GM21737 (cell line): ENCODE data around the gene CADM2.
"Not testable (repeated sequence)": the region's sequence is repeated elsewhere in the genome, so short reads cannot be mapped to it uniquely, and the experiment has no call there.

Source experiments
- ATAC-seq: cut with Tn5 transposase; IDR thresholded peaks from one replicate; pipeline ENCODE4 v1.9.1; 2021; ENCODE audit warnings: mild to moderate bottlenecking, moderate library complexity; ENCODE audit not compliant: unreplicated experiment

CADM2 gene

DNA sequence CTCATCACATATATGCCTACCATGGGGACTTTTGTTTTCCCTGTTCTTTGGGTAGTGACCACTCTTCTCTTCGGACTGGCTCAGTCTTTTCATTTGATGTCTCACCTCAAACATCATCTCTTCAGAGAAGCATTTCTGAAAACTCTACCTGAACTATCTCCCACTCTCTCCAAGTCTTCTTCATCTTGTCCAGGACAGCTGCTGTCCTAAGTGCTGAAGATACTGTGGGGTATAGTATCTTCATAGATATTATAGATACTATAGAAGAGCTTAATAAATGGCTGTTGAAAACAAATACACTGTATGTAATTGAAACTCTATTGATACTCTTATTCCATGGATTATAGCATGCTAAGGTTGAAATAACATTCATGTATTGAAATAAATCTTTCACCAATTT lies 672.3 kb downstream of the CADM2 start:
- no peak for ATAC-seq

DNA sequence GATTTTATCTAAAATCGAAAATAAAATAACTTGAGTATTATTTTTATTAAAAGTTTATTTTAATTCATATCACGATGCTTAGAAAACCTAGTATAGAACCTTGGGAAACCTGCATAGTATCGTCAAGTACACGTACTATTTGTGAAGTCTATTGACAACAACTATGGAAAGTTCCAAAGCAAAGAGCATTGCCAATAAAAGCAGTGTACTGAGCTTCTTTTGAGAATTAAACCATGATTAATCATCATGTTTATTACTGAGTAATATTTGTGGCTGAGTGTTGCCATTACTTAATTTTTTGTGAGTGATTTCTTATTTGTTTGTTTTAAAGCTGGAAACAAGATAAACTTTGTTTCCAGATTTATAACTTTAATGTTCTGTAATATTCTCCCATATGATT lies 674.1 kb downstream of the CADM2 start:
- ATAC-seq, result no peak

DNA sequence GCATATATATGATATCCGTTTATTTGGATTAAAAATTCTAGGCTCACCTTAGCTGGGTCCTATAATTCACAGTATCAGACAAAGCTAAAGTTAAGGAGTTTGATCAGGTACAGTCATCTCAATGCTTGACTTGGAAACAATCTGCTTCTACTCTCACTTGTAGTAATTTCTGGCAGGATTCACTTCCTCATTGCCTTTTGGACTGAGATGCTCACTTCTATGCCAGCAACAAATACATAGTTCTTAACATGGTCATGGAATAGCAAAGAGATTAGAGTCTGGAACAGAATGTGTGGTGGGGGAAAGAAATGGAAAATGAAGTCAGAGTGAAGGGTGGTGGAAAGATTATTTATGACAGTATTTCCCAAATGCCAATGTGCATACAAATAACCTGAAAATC lies 693.6 kb downstream of the CADM2 start:
- no peak for ATAC-seq

DNA sequence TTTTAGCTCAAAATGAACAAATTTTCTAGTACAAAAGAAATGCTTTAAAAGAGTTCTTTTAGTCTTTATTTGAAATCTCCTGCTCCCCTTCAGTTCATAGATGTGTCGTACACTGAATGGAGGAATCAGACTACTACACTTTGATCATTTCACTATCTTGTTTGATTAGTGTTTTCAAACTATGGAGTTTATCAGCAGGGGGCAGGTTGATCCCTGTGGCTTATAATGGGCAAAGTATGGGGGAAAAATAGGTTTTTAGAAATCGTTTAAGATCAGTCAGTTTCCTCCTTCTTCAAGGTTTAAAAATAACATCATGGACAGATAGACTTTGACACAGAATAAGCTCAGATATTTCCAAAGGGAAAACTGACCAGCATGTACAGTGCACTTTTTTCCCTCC lies 701.7 kb downstream of the CADM2 start:
- ATAC-seq, result no peak

DNA sequence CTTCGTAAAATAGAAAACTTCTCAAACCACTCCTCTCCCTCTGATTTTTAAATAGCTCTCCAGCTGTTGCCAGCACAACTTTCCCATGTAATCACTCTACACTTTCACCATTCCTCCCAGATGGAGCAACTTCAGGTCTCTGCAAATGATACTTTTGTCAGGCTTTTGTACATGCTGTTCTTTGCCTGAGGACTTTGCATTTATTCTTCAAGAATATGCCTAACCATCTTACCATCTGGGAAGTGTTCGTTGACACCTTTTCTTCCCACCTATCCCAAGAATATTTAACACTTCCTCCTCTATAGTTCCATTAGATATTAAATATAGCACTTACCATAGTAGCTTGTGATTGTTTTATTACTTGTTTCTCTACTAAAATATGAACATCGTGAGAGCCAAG lies 703.7 kb downstream of the CADM2 start:
- no peak for ATAC-seq

DNA sequence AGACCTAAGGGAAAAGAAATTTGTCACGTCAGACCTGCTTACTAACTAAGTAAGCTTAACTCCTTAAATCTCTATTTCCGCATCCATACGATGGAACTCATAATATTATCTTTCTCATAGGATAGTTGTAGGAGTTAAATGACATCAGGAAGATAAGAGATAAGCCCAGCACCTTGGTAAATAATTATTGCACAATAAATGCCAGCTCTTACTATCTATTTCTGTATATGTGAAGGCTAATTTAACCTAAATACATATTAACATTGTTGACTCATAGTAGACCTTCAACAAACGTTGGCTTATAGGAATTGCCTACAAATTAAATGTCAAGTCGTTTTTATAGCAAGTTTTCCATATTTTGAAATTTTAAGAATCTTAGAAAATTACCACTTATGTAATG lies 709.0 kb downstream of the CADM2 start:
- no peak for ATAC-seq

DNA sequence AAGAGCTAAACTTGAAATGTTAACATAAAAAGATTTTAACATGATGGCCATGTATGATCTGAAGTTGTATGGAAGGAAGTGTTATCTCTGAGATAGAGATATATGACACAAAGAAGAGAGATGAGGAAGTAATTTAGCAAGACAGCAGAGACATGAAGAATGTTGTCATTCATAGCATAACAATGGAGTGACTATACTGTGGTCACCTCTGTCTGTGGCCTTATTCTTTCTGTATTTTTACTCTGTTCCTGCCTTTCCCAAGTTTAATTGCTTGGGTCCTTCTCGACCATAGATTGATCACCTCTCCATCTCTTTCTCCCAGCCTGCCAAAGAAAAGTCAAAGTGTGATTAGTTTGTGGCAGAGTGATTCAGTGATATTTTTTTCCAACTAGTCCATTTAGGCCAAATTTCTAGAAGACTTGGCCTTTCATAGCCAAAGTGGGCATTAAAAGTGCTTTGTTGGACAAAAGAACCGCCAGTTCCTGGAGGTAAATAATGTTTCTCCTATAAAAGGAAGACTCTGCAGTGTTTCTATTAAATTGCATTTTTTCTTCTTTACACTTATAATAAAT lies 711.9 kb downstream of the CADM2 start:
- no peak for ATAC-seq

DNA sequence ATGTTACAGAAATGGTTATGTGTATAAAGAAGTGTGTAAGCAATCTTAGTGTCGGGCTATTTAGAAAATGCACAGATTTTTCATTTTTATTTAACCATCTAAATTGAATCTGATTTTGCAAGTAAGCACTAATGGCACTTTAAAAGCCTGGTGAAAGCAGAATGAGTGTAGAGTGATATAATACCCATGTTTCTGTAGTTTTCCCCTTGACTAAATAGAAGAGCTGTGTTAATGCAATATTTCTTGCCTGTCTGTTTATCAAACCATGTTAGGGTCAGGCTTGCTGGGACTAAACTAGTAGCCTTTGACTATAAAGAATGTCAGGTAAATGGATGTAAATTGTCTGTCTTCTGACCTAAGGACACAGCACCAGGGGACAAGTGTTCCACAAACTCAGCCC lies 714.0 kb downstream of the CADM2 start:
- ATAC-seq, result no peak

DNA sequence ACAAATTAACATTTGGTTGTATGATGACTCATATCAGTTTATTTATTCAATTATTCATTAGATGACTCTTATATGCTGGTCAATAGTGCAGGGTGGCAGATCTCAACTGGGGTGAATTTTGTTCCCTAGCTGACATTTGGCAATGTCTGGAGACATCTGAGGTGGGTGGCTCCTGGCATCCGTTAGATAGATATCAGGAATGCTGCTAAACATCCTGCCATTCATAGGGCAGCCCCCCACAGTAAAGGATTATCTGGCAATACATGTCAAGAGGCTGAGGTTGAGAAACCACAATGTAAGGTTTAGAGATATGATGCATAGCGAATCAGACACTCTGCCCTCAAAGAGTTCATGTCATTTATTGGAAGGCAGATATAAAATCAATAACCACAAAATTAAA lies 719.9 kb downstream of the CADM2 start:
- no peak for ATAC-seq

DNA sequence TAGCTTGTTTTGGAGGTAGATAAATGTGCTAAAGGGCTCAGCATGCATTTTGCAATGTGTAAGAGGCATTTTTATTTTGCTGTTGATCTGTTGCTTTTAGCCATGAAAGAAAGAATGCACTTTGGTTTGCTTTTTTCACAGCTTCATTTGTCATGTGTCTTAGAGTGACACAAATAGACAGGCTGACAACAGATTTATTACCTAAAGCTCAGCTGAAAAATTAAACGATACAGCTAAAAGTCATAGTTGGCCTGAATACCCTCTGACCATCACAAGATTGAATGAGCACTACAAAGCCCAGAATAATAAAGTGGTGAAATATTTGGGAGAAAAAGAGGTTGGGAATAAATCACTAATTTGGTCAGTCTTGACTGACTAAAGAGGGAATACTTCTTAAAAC lies 723.1 kb downstream of the CADM2 start:
- ATAC-seq, result no peak

DNA sequence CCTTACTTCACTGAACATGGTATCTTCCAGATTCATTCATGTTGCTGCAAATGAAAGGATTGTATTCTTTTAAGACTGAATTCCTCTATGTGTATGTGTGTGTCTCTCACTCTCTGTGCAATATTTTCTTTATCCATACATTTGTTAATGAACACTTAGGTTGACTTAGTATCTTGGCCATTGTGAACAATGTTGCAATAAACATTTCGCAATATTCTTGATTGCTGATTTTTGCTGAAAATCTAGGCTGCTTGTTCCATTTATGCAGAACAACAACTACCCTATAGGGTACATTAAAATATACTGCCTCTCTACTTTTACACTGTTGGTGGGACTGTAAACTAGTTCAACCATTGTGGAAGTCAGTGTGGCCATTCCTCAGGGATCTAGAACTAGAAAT lies 732.4 kb downstream of the CADM2 start:
- ATAC-seq, result no peak

DNA sequence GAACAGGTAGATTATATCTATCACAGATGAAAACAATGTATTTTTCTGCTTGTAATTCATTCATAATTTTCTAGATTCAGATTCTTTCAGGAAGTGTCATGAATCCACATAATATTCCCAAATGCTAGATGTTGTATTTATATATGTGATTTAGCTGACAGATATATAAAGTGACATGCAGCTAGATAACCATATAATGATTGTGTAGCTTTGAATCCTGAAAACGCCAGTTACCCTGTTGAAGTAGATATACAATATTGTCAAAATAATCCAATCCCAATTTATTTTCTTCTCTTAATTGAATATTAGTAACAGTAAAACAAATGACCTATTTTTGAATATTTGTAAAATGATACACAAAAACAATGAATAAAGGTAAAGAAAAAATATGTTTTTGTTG lies 738.4 kb downstream of the CADM2 start:
- ATAC-seq, result no peak

DNA sequence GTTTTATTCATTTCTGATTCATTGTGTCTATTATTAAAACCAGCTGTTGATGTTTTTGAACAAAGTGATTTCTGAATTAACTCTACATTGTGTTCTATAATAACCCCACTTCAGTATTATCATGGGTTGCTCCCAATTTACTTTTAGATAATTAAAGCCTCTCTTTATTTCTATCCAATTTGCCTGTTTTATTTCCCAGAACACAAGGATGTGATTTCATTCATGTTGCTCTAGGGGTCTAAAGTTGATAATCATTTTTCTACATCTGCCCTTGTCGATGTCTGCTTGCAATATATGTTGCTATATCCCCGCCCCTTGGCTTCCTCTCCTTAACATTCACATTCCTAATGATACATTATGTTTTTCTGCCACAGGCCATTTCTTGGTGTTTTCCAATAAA lies 747.3 kb downstream of the CADM2 start:
- ATAC-seq, result no peak

DNA sequence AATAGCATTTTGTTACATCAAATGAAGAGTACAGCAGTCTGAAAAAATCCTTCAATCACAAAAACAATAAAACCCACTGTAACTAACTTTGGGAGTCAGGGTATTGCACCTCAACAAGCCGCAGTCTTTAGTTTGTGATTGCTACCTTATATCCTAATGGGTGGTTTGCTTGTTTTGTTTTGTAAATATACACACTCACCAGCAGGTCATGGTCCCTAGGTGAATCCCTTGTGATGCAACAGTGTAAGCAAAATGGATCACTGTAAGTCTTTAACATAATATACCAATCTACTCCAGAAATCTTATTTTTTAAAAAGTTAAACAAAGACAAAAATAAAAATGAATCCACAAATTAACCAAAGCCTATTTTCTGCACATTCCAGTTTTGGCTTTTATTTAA lies 749.5 kb downstream of the CADM2 start:
- not testable (repeated sequence) for ATAC-seq

DNA sequence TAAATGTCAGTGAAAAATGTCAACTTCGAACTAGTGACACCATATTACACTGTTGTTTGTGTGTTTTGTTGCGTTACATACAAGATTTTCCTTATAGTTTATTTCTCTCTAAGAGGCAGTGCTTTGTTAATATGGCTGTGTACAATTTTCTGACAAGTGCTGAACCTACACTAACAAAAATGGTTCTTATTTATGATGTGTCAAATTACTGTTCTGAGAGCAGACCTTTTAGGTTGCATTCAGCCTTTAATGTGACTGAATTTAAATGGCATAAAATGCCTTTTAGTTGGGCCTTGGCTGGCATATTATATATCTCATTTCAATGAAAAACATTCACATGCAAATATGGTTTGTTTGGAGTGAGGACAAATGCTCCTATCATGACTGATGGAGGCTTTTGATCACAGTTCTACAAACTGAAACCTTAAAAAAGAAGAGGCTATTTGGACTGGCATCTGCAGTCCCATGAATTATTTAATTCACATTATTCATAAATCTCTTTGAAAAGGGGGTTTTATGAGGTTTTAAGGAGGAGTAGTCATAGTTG lies 750.6 kb downstream of the CADM2 start:
- ATAC-seq, result no peak

DNA sequence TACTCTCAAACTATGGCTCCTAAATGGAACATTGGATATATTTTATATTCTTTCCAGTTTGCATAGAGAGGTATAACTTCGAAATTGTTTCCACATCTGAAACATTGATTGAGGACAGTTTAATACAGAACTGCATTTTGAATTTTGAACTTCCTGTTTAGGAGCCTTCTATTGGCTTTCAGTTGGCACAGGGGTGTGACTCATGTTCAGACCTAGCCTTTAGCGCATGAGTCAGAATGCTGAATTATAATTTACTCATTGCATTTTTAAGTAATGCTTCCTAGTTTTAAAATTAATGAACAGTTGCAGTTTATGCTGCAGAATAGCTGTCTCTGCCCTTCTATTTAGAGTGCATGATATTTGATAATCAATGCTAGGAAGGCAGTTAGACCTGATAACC lies 751.7 kb downstream of the CADM2 start:
- no peak for ATAC-seq

DNA sequence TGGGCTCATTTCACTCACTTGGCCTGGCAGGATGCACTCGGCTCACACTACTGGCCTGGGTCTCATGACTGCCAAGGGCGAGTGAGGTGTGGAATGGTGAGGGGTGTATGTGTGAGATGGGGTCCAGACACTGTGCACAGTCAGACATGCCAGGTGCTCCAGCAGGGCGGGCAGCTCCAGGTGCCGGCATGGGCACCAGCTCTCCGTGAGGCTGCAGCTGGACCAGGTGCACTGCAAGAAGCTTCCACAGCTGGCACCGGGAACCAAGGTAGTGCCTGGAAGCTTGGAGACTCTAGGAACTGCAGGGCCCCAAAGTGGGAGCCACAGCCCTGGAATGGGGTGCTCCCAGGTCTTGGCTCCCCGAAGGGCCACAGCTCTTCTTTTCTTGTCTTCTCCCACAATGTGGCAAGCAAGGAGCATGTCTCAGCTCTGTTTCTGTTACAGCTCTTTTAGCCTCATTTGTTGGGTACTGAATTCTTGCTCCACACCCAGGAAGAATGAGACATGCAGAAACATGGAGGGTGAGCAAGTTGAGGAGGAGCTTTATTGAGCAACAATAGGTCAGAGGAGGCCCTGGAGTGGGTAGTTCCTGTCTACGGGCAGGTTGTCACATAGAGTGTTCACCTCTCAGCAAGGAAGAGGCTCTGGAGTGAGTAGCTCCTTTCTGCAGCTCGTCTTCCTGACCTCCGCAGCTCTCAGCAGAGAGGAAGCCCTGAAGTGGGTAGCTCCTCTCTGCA lies 762.8 kb downstream of the CADM2 start:
- ATAC-seq, result no peak

DNA sequence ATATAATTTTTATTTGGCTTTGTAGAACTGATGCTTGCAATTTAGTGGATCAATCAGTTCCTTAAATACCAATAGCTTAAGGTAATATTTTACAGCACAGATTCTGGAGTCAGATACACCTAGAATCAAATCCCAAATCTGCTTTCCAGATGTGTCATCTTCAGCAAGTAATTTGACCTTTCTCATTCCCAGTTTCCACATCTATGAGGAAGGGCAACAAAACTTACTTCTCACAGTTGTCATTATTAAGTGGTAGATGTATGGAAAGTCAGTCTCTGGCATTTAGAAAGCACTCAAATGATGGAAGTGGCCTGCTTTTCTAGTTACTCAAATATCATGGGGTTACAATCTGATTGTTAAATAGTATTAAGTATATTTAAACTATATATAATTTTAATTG lies 767.0 kb downstream of the CADM2 start:
- no peak for ATAC-seq

DNA sequence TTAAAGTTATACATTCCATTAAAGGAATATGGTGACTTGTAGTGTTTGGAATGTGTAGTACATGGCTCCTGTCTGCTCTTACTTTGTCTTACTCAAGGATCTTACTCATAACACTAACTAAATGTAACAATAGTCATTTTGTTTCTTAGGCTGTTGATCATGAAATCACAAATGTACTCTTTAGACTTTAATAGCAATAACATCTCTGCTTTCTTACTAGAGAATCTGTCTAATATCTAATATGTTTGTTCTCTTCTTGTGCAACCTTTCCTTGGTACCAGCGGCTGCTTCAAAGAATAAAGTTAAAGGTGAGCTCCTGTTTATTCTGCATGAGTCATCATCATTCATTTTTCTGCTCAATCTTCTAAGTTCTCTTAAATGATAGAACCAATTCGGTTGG lies 767.5 kb downstream of the CADM2 start:
- ATAC-seq, result no peak

DNA sequence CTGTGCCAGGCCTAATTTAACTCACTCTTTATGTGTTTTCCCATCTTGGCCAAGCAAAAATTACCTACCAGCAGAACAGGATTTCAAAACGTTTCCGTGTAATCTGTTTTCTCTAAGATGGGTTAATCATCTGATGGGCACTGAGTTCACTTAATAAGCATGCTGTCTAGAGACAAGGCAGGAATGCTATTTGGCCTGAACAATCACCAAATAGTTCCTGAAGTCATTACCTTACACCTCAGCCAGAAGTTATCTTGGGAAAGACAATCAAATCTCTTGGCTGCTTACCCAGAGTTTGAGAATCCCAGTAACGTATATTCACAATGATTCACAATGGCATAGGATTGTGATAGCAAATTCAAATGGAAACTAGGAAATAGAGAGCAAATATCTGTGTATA lies 779.1 kb downstream of the CADM2 start:
- no peak for ATAC-seq

DNA sequence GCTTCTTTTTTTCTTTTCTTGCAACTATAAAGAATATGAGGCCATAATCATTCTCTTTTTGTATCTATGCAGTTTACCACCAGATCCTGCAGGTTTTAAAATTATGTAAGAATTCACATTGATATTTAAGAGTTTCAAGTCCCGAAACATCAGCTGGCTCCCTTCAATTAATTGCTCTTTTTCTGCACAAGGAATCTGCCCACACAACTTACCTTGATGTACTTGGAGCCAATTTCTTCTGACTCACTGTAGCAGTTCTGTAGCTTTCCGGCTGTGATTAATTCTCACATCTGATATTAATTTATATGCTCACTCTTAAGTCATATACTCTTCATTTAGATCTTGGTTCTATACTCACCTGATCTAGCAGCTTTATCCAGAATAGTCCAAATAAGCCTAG lies 781.8 kb downstream of the CADM2 start:
- no peak for ATAC-seq

DNA sequence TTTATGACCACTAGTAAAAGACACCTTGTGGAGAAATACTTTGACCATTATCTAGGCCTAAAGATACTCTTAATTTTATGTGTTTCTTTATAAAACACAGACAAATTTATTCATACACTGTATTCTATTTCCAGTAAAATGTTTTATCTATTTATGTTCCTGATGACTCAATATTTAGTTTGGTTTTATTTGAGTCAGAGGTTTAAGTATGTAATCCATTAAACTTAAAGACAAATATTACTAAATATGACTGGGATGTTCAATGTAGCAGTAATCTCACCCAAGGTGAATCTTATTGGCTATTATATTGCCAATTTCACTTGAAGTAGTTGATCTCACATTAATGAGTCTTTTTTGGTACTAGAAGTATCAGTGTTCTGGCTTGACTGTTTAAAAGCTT lies 799.7 kb downstream of the CADM2 start:
- no peak for ATAC-seq

DNA sequence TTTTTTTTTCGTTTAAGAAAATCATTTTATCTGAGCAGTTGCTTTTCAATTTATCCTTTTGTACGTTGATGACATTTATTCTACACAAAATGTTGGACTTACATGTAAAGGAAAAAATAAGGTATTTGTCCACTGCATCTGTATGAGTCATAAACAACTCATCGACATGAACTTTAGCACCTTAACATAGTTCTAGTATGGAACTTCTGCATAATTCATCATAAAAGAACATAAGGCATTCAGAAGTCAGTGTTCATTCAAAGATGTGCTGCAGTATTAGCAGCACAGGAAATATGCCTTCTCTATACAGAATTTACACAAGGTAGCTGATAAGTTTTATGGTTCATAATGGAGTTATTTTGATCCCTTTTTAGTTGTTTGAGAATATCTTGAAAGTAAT lies 801.6 kb downstream of the CADM2 start:
- no peak for ATAC-seq
